Measurements from ENCODE around the gene TTC3. TPM values are rescaled to one million over a fixed set of nuclear protein-coding genes. Genes with fewer than 3 reads are reported as not detected.

TTC3 gene
- total and polyA plus RNA-seq, 2 of the 13 experiments (the other 11 are each of a cell fraction or from before 2014, with no cell fraction given), result 55.7 to 108 TPM

- H3K4me2 ChIP-seq (ENCODE audit: low read depth, low read length), result peak overlapping the region; percentile 88
- BruUV-seq (replicated peaks), result TSS peak; percentile 68
- TF ChIP-seq CENPBD1 (CRISPR knock-in tag; IDR thresholded peaks at IDR 0.05; ENCODE audit: borderline replicate concordance, low read depth), result no peak
- no peak for TF ChIP-seq ZNF251 (CRISPR knock-in tag; IDR thresholded peaks at IDR 0.05)
- TF ChIP-seq ZNF784 (CRISPR knock-in tag; IDR thresholded peaks at IDR 0.05; ENCODE audit: borderline replicate concordance), result no peak
- no peak for TF ChIP-seq MTF2 (CRISPR knock-in tag; IDR thresholded peaks at IDR 0.05; ENCODE audit: borderline replicate concordance)
- no peak for TF ChIP-seq WIZ (CRISPR knock-in tag; IDR thresholded peaks at IDR 0.05)
- no peak for TF ChIP-seq FOXP4 (CRISPR knock-in tag; IDR thresholded peaks at IDR 0.05)
- TF ChIP-seq SIX1 (CRISPR knock-in tag; IDR thresholded peaks at IDR 0.05; ENCODE audit: borderline replicate concordance), result no peak
- no peak for TF ChIP-seq ZFP36 (IDR thresholded peaks at IDR 0.05; ENCODE audit: borderline replicate concordance, low read depth, low read length, partially characterized antibody)
- TF ChIP-seq TCF7 (IDR thresholded peaks at IDR 0.05; ENCODE audit: low read depth), result peak; percentile 60
- TF ChIP-seq ZNF124 (CRISPR knock-in tag; IDR thresholded peaks at IDR 0.05), result no peak
- TF ChIP-seq SP140L (CRISPR knock-in tag; IDR thresholded peaks at IDR 0.05; ENCODE audit: borderline replicate concordance), result no peak
- TF ChIP-seq ZNF841 (CRISPR knock-in tag; IDR thresholded peaks at IDR 0.05; ENCODE audit: borderline replicate concordance), result no peak
- no peak for TF ChIP-seq ZFP41 (CRISPR knock-in tag; IDR thresholded peaks at IDR 0.05; ENCODE audit: borderline replicate concordance)
- no peak for TF ChIP-seq ZNF740 (CRISPR knock-in tag; IDR thresholded peaks at IDR 0.05)
- no peak for TF ChIP-seq FOXA1 (IDR thresholded peaks at IDR 0.05)
- TF ChIP-seq FOXA1 (CRISPR knock-in tag; IDR thresholded peaks at IDR 0.05), result 0 out of 2 replicates have a peak, but pooled peaks have one; percentile 9
- no peak for TF ChIP-seq ISL2 (CRISPR knock-in tag; IDR thresholded peaks at IDR 0.05)
- TF ChIP-seq TFDP1 (CRISPR knock-in tag; IDR thresholded peaks at IDR 0.05; ENCODE audit: borderline replicate concordance), result peak; percentile 18; the same call in 1 of the 2 replicates
- TF ChIP-seq ZNF235 (CRISPR knock-in tag; IDR thresholded peaks at IDR 0.05; ENCODE audit: borderline replicate concordance), result 0 out of 2 replicates have a peak, but pooled peaks have one; percentile 36
- TF ChIP-seq POGZ (CRISPR knock-in tag; IDR thresholded peaks at IDR 0.05), result no peak
- no peak for TF ChIP-seq ZNF138 (CRISPR knock-in tag; IDR thresholded peaks at IDR 0.05; ENCODE audit: low read depth)
Observed at GRCh38 chr21:37207441-37208009, 134.5 kb downstream of the TTC3 start.

More at GRCh38 chr21:37207441-37208009, 134.5 kb downstream of the TTC3 start:
- no peaks in the 10 kb centered on the region for H3K79me2 ChIP-seq (ENCODE audit: insufficient read depth, low read length)
- POLR2A ChIA-PET, result interaction anchor here (0.8 to 2.0 kb wide), 7 partner anchors 11 to 218 kb away, joined by 3 to 11 read pairs (median 3); partner anchors contain the start of genes DYRK1A and VPS26C
- peak overlapping the region; percentile 22 to 69 (median 57); a peak in 5 of 6 replicates for H3K4me3 ChIP-seq (replicated peaks in 1 of 3; ENCODE audit: insufficient read depth in 1 of 3, low read depth in 2 of 3, low read length in 3 of 3)
- H3K9ac ChIP-seq (ENCODE audit: insufficient read depth, low read depth, low read length), result peak overlapping the region; percentile 69
- H3K27ac ChIP-seq (ENCODE audit: extremely low read length, insufficient read depth, low read length), result peak overlapping the region; percentile 66
- FAIRE-seq (peak; percentile 77), ATAC-seq (peak; percentile 92), DNase-seq (ENCODE audit: low spot score) (peak; percentile 93)
- H3K9me3 ChIP-seq (ENCODE audit: low read length), result no peaks in the 10 kb centered on the region
- intact Hi-C loops (cut with micrococcal nuclease; ENCODE audit: unreplicated experiment), result loop anchor here (2.0 to 5.0 kb wide), 2 partner anchors 13 to 40 kb away; no protein-coding TSS in a partner anchor
- CTCF ChIA-PET (ENCODE audit: low intra/inter-chr PET ratio, low total read pairs), result no interaction called here
- H3K4me1 ChIP-seq (ENCODE audit: insufficient read depth, low read length), result peaks cover 45% of the 10 kb centered on the region
- 25% methylated on average over 3 of the region's 6 CpGs for WGBS (ENCODE audit: low lambda C conversion rate)
- H3K36me3 ChIP-seq (replicated peaks in 1 of 2; ENCODE audit: control insufficient read depth in 1 of 2, insufficient read depth in 2 of 2, low read length in 2 of 2), result peaks cover 3 to 9% of the 10 kb centered on the region in 2 experiments; a peak in 3 of 5 replicates
- H3K27me3 ChIP-seq (ENCODE audit: control insufficient read depth in 1 of 2, insufficient read depth in 2 of 2, low read length in 2 of 2), result no peaks in the 10 kb centered on the region
- no peak overlapping the region for H2AFZ ChIP-seq (ENCODE audit: low read length)
- no peaks in the 10 kb centered on the region for H4K20me1 ChIP-seq (ENCODE audit: insufficient read depth, low read length)
- in situ Hi-C loops (cut with HindIII; ENCODE audit: extremely low pct_ligation_motif_present, low pct_unique_long_range_greater_than_20kb), result no loop called here

Data from HepG2 (cell line).